Measurements from ENCODE around the gene ANKMY2.

The ANKMY2 gene

DNA sequence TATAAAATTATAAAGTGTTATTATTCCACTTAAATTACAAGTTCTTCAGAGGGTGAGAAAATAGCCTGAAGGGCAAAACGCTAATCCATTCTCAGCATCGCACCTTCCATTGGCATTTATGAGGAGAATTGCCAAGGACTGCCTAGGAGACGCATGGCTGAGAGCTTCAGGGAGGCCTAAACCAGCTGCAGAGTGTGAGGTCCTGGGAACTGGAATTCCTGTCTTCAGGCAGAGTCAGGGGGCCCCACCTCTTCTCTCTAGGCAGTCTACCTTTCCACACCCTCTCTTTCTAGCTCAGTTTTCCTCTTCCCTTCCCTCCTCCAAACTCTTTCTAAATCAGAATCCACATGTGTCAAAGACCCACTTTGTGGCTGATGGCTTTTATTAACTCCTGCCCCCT is 83.6 kb downstream of the ANKMY2 start:
- Histone ChIP-seq H3K4me1 (ENCODE audit: insufficient read depth, low read length) (peaks cover 4% of the 10 kb centered on the region; the same call in 1 of the 2 replicates), H3K9me3 (ENCODE audit: control insufficient read depth, insufficient read depth, low read length) (no peaks in the 10 kb centered on the region), H3K36me3 (ENCODE audit: insufficient read depth, low read length) (no peaks in the 10 kb centered on the region), H3K9ac (ENCODE audit: low read depth, low read length) (no peak overlapping the region)

DNA sequence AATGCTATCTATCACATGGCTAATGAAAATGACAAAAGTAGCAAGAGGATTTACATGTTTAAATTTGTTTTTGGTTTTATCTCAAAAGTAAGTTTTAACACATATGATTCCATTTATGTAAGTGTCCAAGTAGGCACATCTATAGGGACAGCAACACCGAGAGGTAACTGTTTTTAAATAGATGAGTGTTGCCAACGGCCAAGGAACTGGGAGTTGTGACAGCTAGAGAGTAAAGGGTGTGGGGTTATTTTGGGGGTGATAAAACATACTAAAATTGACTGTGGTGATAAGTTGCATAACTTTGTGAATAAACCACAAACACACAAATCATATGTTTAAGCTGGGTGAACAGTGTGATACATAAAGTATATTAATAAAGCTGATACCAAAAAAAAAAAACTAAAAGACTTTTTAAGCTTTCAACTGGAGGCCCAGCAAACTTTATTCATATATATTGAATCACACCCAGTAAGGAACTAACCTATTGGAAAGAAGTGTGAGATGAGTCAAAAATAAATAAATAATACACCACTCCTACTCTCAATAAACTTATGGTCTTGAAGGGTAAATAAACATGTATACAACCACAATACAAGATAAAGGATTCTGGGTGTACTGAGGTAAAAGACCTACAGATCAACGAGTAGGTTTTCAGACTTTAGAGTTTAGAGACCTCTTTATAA is 85.9 kb downstream of the ANKMY2 start:
- H3K9ac ChIP-seq (ENCODE audit: low read depth, low read length) = no peak overlapping the region
- no peaks in the 10 kb centered on the region for H3K9me3 ChIP-seq (ENCODE audit: control insufficient read depth, insufficient read depth, low read length)
- H3K36me3 ChIP-seq (ENCODE audit: insufficient read depth, low read length) = no peaks in the 10 kb centered on the region
- peaks cover 4% of the 10 kb centered on the region; the same call in 1 of the 2 replicates for H3K4me1 ChIP-seq (ENCODE audit: insufficient read depth, low read length)

DNA sequence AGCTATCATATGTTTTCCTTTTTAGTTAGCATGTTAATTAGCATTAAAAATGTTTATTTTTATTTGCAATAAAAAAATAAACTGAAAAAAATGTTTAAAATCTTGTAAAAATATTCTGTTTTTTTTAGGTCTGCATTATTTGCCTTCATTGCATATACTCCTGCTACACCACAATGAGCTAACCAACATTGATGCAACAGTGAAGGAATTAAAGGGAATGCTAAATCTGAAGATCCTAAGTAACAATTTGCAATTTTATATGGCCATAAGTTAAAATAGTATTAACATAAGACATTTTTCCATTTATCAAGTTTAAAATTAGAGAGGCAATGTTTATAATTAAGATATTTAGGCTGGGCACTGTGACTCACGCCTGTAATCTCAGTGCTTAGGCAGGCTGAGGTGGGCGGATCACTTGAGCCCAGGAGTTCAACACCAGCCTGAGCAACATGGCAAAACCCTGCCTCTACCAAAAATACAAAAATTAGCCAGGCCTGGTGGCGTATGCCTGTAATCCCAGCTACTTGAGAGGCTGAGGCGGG is 86.7 kb downstream of the ANKMY2 start:
- Histone ChIP-seq H3K9me3 (ENCODE audit: control insufficient read depth, insufficient read depth, low read length) (no peaks in the 10 kb centered on the region), H3K4me1 (ENCODE audit: insufficient read depth, low read length) (peaks cover 4% of the 10 kb centered on the region; the same call in 1 of the 2 replicates), H3K9ac (ENCODE audit: low read depth, low read length) (no peak overlapping the region), H3K36me3 (ENCODE audit: insufficient read depth, low read length) (no peaks in the 10 kb centered on the region)

- no peaks in the 10 kb centered on the region for H3K9me3 ChIP-seq (ENCODE audit: control insufficient read depth, insufficient read depth, low read length)
- H3K36me3 ChIP-seq (ENCODE audit: insufficient read depth, low read length) = no peaks in the 10 kb centered on the region
- H3K4me1 ChIP-seq (ENCODE audit: insufficient read depth, low read length) = no peaks in the 10 kb centered on the region
- H3K9ac ChIP-seq (ENCODE audit: low read depth, low read length) = no peak overlapping the region
Measured at GRCh38 chr7:16556359-16556758, 89.2 kb downstream of the ANKMY2 start.

- no peaks in the 10 kb centered on the region for H3K9me3 ChIP-seq (ENCODE audit: control insufficient read depth, insufficient read depth, low read length)
- H3K4me1 ChIP-seq (ENCODE audit: insufficient read depth, low read length) = no peaks in the 10 kb centered on the region
- no peaks in the 10 kb centered on the region for H3K36me3 ChIP-seq (ENCODE audit: insufficient read depth, low read length)
- no peak overlapping the region for H3K9ac ChIP-seq (ENCODE audit: low read depth, low read length)
Measured at GRCh38 chr7:16554518-16555236, 90.9 kb downstream of the ANKMY2 start.

DNA sequence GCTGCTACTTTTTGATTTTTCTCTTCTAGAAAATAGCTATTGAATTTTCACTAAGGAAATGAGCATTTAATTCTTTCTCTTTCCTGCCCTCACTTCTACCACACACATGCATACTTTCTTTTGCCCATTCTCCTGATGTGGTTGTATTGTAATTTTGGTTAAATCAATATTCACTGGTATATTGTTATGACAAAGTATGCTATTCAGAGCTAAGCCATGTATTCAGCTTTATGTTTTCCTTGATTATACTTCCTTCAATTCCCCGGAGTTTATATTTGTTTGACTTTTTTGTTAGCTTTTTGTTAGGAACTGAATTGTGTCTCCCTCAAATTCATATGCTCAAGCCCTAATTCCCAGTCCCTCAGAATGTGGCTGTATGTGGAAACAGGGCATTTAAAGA is 94.9 kb downstream of the ANKMY2 start:
- no peak overlapping the region for H3K9ac ChIP-seq (ENCODE audit: low read depth, low read length)
- H3K9me3 ChIP-seq (ENCODE audit: control insufficient read depth, insufficient read depth, low read length) = no peaks in the 10 kb centered on the region
- no peaks in the 10 kb centered on the region for H3K36me3 ChIP-seq (ENCODE audit: insufficient read depth, low read length)
- no peaks in the 10 kb centered on the region for H3K4me1 ChIP-seq (ENCODE audit: insufficient read depth, low read length)

Data from ES-I3 (cell line).